SKM-1 (cell line): ENCODE data around the gene CMTR2.

Source experiments
- DNase-seq: peaks from one replicate; lab custom pipeline; 2025; ENCODE audit not compliant: unreplicated experiment; lab: John Stamatoyannopoulos, UW

Gene CMTR2

DNA sequence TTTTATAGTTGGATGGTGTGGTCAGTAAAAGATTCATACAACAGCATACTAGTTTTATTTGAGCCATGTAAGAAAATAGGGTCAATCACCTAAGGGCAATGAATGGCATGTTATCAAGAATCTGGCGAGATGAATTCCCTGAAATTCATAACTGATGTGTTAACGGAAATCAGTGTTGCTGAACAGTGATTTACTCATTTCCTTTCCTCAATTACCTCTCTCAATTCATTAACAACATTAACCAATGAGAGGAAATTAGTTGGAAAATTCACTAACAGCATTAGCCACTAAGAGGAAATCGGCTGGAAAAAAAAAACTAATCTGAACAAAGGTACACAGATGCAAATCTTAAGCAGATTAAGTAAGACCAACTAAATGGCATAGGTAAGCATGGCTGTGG, 6.3 kb downstream of the CMTR2 start:
- no peak for DNase-seq

- DNase-seq = no peak
These were observed 12.4 kb downstream of the CMTR2 start for GRCh38 chr16:71276589-71277334.

- no peak for DNase-seq
These were observed 15.8 kb downstream of the CMTR2 start for GRCh38 chr16:71273384-71273783.

GRCh38 chr16:71264299-71264698, 24.9 kb downstream of the CMTR2 start:
- no peak for DNase-seq

DNA sequence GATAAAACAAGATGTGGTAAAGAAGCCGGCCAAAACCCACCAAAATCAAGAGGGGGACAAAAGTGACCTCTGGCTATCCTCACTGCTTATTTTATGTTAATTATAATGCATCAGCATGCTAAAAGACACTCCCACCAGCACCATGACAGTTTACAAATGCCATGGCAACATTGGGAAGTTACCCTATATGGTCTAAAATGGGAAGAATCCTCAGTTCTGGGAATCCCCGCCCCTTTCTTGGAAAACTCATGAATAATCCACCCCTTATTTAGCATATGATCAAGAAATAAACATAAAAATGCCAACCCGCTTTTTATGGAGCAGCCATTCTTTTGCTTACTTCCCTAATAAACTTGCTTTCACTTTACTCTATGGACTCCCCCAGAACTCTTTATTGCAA, 25.6 kb downstream of the CMTR2 start:
- no peak for DNase-seq

DNA sequence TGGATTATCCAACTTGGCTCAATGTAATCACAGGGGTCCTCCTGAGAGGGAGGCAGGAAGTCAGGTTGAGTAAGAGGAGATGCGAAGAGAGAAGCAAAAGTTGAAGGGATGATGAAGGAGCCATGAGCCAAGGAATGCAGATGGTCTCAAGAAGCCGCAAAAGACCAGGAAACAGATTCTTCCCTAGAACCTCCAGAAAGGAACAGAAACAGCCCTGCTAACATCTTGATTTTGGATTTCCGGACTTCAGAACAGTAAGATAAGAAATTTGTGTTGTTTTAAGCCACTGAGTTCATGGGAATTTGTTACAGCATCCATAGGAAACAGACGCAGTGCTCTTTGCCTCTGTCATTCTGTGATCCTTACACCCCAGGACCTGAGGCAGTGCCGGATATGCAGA, 26.8 kb downstream of the CMTR2 start:
- DNase-seq = no peak

GRCh38 chr16:71260995-71261394, 28.2 kb downstream of the CMTR2 start:
- DNase-seq = no peak

DNA sequence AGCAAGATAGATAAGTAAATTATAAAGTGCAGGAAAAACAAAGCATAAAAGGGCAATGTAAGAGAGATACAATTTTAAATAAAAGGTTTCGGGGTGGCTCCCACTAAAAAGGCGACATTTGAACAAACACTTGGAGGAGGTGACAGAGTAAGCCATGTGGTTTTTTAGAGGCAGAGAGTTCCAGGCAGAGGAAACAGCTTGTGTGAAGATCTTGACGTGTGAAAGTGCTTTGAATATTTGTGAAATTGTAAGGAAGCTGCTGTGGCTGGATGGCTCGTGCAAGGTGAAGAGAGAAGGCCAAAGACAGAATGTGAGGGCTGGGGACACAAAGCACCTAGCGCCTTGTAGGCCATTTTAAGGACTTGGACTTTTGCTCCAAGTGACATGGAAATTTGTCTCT, 30.1 kb downstream of the CMTR2 start:
- DNase-seq = no peak

GRCh38 chr16:71258372-71258771, 30.8 kb downstream of the CMTR2 start:
- DNase-seq = no peak

GRCh38 chr16:71257768-71258167, 31.4 kb downstream of the CMTR2 start:
- no peak for DNase-seq

DNA sequence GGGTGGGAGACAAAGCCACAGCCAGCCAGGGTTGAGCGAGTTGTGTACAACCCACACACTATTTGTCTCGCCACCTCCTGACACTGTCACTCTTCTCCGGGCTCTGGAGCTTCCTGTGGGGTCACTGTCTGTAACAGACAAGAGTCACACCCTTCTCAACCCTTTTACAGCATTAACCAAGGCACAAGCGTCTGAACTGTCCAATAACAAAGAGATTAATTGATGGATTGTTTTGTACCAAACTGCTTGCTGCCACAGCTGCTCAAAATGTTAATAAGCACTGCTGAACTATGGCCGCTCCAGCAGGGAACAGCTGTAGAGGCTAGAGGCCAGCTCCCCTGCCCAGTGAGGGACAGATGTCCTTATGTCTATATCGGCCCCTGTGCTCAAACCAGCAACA, 33.5 kb downstream of the CMTR2 start:
- DNase-seq = no peak

DNA sequence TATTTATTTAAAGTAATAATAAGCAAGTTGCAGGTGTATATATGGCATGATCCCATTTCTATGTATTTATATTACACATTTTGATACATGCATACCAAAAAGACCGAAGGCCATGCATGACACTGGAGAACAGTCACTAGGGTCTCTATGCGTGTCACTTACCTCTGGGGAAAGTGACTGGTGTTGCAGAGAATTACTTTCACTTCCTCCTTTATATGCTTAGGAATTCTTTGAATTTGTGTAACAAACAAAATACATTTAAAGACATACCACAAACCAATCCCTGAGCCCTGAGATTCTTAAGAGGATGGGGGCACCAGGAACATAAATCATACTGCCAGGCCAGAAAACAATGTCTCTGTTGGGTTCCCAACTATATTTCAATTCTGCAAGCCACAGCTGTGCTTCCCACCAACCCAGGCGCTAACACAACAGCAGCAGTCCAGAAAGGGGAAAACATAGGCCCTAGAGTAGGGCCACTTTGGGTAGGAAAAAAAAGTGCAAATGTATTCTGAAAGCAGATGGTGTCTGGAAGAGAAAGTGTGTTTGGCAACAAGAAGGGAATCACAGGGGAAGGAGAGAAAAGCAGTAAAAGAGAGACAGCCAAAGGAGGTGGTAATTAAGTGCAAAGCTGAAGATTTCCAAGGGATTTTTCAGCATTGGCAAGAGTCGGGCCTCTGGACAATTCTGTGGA, 34.2 kb downstream of the CMTR2 start:
- no peak for DNase-seq

GRCh38 chr16:71250461-71251235, 38.6 kb downstream of the CMTR2 start:
- DNase-seq = no peak

GRCh38 chr16:71249399-71249798, 39.8 kb downstream of the CMTR2 start:
- DNase-seq = no peak

DNA sequence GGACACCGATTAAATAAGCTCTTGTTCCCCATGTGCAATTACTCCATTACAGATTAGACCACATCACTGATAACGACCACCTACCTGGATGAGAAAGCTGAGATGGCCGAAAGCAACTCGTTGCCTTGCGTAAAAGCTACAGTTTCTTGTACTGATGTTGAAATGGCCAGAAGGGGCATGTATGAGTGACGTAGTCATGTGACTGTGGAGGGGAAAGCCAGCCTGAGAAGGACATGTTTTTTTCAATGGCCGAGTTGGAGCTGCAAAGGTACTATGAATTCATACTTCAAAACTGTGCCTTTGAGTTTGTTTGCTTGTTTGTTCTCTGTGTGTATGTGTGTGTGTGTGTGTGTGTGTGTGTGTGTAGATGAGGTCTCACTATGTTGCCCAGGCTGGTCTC, 41.7 kb downstream of the CMTR2 start:
- DNase-seq = no peak

DNA sequence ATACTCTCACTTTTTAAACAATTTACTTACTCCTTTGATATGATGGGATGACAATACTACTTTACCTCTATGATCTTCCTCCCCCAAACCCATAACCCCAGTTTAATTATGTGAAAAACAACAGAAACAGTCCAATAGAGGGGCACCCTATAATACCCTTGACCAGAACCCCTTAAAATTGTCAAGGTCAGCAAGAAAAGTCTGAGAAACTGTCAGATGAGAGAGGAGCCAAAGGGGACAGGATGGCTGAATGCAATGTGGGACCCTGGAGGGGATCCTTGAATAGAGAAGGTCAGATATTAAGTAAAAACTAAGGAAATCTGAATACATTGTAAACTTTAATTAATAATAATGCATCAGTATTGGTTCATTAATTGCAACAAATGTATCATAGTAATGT, 42.9 kb downstream of the CMTR2 start:
- DNase-seq = no peak

- no peak for DNase-seq
These were observed 44.7 kb downstream of the CMTR2 start for GRCh38 chr16:71244521-71244920.

GRCh38 chr16:71242601-71243000, 46.6 kb downstream of the CMTR2 start:
- DNase-seq = no peak

- no peak for DNase-seq
These were observed 47.2 kb downstream of the CMTR2 start for GRCh38 chr16:71242036-71242435.
